GM12874 (cell line): ENCODE data around the gene BTAF1.
A peak's percentile ranks its signal among the peaks of the same experiment; 100 is the strongest.

Experiments used
- TF ChIP-seq, protein P1 (sequence below): IDR thresholded peaks from 2 replicates; pipeline ENCODE4 v1.5.1; 2011; ENCODE audit warnings: low read depth, mild to moderate bottlenecking, control low read depth, low read length, moderate library complexity; ENCODE audit not compliant: insufficient read depth

The BTAF1 gene

DNA sequence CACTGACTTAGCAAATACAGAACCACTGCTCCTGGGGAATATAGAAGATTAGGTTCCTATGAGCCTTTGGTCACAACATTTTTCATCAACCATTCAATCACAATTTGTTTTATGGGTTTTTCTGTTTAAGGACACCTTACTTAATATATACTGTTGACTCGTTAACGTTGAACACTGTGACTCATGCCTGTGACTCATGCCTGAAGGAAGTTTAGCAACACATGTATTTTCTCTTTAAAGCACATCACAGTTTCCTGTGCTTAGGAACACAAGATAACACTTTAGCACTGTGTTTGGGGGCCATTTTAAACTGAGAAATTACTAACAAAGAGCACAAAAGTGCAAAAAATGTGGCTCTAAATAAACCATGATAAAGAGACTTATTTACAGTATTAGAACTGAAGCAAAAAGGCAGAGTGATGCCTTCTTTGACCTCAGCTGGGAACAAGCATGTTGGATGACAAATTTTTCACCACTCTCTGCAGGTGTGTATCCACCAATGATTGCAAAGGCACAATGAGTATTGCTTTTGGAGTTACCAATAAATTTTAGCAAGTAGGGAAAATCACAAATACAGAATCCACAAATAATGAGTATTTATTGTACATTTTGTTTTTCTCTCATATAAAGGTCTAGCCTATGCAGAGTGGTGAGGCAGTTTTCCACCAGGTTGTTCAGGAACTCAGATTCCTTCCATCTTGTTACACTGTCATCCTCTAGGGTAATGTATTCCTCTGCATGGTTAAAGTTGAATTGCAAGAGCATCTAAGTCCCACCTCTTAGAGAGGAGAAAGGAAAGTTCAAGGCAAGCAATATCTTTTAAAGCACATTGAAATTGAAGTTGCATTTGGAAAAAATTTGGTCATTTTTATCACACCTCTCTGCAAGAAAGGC is 21.5 kb upstream of the BTAF1 start:
- TF ChIP-seq, protein P1, sequence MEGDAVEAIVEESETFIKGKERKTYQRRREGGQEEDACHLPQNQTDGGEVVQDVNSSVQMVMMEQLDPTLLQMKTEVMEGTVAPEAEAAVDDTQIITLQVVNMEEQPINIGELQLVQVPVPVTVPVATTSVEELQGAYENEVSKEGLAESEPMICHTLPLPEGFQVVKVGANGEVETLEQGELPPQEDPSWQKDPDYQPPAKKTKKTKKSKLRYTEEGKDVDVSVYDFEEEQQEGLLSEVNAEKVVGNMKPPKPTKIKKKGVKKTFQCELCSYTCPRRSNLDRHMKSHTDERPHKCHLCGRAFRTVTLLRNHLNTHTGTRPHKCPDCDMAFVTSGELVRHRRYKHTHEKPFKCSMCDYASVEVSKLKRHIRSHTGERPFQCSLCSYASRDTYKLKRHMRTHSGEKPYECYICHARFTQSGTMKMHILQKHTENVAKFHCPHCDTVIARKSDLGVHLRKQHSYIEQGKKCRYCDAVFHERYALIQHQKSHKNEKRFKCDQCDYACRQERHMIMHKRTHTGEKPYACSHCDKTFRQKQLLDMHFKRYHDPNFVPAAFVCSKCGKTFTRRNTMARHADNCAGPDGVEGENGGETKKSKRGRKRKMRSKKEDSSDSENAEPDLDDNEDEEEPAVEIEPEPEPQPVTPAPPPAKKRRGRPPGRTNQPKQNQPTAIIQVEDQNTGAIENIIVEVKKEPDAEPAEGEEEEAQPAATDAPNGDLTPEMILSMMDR, result no peak

DNA sequence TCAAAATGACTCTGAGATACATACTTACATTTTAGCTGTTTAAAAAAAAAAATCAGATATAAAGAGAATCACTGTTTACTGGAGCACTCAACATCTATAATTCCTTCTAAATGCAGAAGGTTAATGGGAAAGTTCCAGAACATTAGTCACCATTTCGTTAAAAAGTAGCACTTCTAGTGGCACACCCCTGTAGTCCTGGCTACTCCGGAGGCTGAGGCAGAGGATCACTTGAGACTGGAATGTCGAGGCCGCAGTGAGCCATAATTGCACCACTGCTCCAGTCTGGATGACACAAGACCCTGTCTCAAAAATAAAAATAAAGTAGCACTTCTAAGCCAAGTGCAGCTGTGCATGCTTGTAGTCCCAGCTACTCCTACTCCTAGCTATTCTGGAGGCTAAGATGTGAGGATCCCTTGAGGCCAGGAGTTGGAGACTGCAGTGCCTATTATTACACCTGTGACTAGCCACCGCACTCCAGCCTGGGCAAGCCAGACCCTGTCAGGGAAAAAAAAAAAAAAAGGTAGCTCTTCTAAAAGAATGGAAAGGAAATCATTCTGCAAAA is 16.5 kb upstream of the BTAF1 start:
- TF ChIP-seq, protein P1, result no peak

DNA sequence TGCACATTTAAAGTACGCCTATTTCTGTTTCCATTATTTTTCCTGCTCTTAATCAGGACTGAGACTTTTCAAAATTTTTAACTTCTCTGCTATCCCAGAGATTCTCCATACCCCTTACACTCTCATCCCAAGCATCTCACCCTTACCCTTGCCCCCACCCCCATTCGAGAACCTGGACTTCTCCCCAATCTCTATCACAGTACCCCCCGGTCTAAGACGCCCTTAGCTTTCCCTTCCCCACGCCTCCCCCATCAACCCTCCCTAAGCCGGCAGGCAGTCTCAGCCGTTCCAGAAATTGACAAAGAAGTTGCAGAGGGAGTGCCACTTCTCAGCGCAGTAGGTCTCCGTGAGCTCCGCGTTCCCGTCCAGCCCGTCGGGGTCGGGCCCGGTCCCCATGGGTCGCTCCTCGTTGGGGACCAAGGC is 15.6 kb upstream of the BTAF1 start:
- TF ChIP-seq, protein P1, result no peak

- TF ChIP-seq, protein P1, result peak; percentile 61
These were observed 15.0 kb upstream of the BTAF1 start for GRCh38 chr10:91908337-91909116.

DNA sequence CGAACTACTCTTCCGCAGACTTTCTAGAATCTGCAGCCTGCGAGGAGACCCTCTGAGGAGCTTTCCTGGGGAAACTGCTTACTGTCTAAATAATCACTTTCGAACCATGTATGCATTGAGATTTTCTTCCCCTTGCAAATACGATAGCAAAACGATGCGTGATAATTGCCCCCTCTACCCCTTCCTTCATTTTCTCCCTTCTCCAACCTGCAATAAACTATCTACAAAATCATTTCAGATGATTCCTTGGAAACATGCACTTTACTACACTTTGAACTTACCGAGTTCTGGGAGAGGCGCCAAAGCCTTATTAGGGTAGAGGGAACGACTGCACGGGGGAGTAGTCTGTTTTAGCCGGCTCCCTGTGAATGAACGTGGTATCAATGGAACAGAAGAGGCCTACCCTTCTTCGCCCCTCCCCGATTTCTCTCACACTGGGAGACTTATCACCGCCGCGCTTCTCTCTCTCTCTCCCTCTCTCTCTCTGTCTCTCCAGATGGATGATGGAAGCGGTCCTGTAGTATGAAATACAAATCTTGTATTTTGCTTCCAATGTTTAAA is 14.4 kb upstream of the BTAF1 start, which contains the start of gene FGFBP3:
Gene FGFBP3, minus strand, starts transcription at position 370 of the 561 bp plus-strand sequence. CDS start 517 bp downstream, outside the sequence.
- TF ChIP-seq, protein P1, result no peak

DNA sequence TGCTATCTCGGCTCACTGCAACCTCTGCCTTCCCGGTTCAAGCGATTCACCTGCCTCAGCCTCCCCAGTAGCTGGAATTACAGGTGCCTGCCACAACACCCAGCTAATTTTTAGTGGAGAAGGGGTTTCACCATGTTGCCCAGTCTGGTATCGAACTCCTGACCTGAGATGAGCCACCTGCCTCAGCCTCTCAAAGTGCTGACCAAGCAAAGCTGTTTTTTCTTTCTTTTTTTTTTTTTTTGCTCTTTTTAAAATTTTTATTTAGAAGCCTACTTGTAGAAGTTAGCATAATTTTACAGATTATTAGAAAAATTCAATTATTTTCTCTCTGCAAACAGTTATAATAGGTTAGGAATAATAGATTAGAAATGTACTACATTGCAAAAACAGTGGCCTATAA is 13.1 kb upstream of the BTAF1 start:
- TF ChIP-seq, protein P1, result no peak

- TF ChIP-seq, protein P1, result no peak
These were observed 3.9 kb upstream of the BTAF1 start for GRCh38 chr10:91919651-91920050.
